Measurements from ENCODE around the gene FAR2. TPM values are rescaled to one million over a fixed set of nuclear protein-coding genes. Genes with fewer than 3 reads are reported as not detected.

Gene FAR2
- total RNA-seq, 1 donor from 2014 or later = 11.3 TPM

GRCh38 chr12:29354954-29355353 lies 205.9 kb downstream of the FAR2 start:
- intact Hi-C loops (cut with DNase I) = no loop called here
- TF ChIP-seq, protein P1, sequence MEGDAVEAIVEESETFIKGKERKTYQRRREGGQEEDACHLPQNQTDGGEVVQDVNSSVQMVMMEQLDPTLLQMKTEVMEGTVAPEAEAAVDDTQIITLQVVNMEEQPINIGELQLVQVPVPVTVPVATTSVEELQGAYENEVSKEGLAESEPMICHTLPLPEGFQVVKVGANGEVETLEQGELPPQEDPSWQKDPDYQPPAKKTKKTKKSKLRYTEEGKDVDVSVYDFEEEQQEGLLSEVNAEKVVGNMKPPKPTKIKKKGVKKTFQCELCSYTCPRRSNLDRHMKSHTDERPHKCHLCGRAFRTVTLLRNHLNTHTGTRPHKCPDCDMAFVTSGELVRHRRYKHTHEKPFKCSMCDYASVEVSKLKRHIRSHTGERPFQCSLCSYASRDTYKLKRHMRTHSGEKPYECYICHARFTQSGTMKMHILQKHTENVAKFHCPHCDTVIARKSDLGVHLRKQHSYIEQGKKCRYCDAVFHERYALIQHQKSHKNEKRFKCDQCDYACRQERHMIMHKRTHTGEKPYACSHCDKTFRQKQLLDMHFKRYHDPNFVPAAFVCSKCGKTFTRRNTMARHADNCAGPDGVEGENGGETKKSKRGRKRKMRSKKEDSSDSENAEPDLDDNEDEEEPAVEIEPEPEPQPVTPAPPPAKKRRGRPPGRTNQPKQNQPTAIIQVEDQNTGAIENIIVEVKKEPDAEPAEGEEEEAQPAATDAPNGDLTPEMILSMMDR (IDR thresholded peaks at IDR 0.05) = no peak
- H3K27me3 ChIP-seq = no peaks in the 10 kb centered on the region
- H3K4me3 ChIP-seq = no peak overlapping the region
- H3K9me3 ChIP-seq = no peaks in the 10 kb centered on the region
- H3K36me3 ChIP-seq = peaks cover 11 to 38% of the 10 kb centered on the region in 2 donors
- H3K27ac ChIP-seq = no peak overlapping the region
- DNase-seq (ENCODE audit: low spot score in 2 of 2) = no peak
- no peaks in the 10 kb centered on the region for H3K4me1 ChIP-seq

- Histone ChIP-seq H3K4me1 (no peaks in the 10 kb centered on the region), H3K27ac (no peak overlapping the region), H3K27me3 (no peaks in the 10 kb centered on the region), H3K36me3 (peaks cover 27 to 48% of the 10 kb centered on the region in 2 donors), H3K4me3 (no peak overlapping the region), H3K9me3 (no peaks in the 10 kb centered on the region)
- intact Hi-C loops (cut with DNase I) = no loop called here
- no peak for DNase-seq (ENCODE audit: low spot score in 2 of 2)
- TF ChIP-seq, protein P1 (IDR thresholded peaks at IDR 0.05) = no peak
These were observed 216.0 kb downstream of the FAR2 start for GRCh38 chr12:29365091-29365490.

DNA sequence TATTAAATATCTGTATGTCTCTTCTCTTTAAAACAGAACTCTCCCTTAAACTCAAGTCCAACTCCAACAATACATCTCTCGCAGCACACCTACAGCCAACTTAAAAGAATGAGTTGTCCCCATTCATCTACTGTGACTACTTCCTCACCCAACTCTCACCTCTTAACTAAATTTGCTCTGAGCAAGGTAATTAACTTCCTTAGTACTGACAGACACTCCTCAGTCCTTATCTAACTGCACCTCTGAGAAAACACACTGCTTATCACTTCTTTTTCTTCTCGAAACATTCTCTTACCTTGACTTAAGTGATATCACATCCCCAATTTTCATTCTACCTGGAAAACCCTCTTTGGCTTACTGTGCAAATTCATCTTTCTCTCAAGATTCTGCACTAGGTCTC lies 224.9 kb downstream of the FAR2 start:
- H3K4me1 ChIP-seq = no peaks in the 10 kb centered on the region
- no peaks in the 10 kb centered on the region for H3K27me3 ChIP-seq
- H3K4me3 ChIP-seq = no peak overlapping the region
- TF ChIP-seq, protein P1 (IDR thresholded peaks at IDR 0.05) = no peak
- H3K9me3 ChIP-seq = no peaks in the 10 kb centered on the region
- no peak overlapping the region for H3K27ac ChIP-seq
- intact Hi-C loops (cut with DNase I) = no loop called here
- no peak for DNase-seq (ENCODE audit: low spot score in 2 of 2)
- peaks cover 3 to 19% of the 10 kb centered on the region in 2 donors for H3K36me3 ChIP-seq

DNA sequence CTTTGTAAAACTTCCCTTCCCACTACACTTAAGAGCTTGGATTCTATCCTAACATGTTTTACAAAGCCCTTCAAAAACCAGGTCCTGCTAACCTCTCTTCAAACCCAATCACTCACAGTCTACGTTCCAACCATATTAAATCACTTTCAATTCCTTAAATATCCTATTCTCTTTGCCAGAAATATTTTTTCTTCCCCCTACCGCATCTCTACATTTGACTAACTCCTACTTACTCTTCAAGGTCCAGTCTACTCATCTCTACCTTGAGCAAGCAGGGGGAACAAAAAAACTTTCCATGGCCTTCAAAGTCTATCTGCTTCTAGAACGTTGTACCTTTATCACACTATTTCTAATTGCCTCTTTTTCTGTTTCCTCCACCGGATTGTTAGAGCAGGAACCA lies 225.8 kb downstream of the FAR2 start:
- intact Hi-C loops (cut with DNase I) = no loop called here
- TF ChIP-seq, protein P1 (IDR thresholded peaks at IDR 0.05) = no peak
- H3K36me3 ChIP-seq = peaks cover 3 to 11% of the 10 kb centered on the region in 2 donors

DNA sequence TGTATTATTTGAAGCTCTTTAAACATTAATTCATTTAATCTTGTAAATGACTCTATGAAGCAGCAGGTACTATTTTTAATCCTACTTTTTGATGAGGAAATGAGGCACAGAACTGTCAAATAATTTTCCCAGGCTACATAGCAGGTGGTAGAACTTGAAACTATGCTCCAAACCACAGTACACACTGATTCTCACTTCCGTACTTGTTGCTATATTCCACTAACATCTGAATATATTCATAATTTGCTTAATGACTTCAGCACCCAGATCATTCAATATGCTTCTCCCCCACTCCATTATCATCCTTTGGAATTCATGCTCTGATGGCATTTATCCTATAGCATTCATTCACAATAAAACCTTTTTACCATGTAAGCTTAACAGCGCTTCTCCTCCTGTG lies 227.0 kb downstream of the FAR2 start:
- no peak overlapping the region for H3K27ac ChIP-seq
- H3K4me3 ChIP-seq = no peak overlapping the region
- intact Hi-C loops (cut with DNase I) = no loop called here
- H3K27me3 ChIP-seq = no peaks in the 10 kb centered on the region
- no peak for DNase-seq (ENCODE audit: low spot score in 2 of 2)
- H3K36me3 ChIP-seq = peaks cover 3% of the 10 kb centered on the region in 2 donors
- TF ChIP-seq, protein P1 (IDR thresholded peaks at IDR 0.05) = no peak
- H3K4me1 ChIP-seq = peaks cover 0 to 5% of the 10 kb centered on the region in 2 donors
- no peaks in the 10 kb centered on the region for H3K9me3 ChIP-seq

More for the DNA sequence above, 225.8 kb downstream of the FAR2 start:
- DNase-seq (ENCODE audit: low spot score in 2 of 2) = no peak
- no peak overlapping the region for H3K27ac ChIP-seq
- H3K27me3 ChIP-seq = no peaks in the 10 kb centered on the region
- no peaks in the 10 kb centered on the region for H3K9me3 ChIP-seq
- H3K4me3 ChIP-seq = no peak overlapping the region
- H3K4me1 ChIP-seq = peaks cover 0 to 2% of the 10 kb centered on the region in 2 donors
